Uterus (tissue), 2 donors: Measurements from ENCODE around the gene COL4A2.

Source experiments
- CTCF ChIP-seq, 4 experiments: fragments of 200-600 bp in 2 of 4; fragments of 450-650 bp in 2 of 4; sonication (generic) in 2 of 4; IDR thresholded peaks; one replicate each; pipeline ENCODE4 v1.5.1; 2016 to 2019; ENCODE audit warnings: antibody characterized with exemption in 4 of 4, mild to moderate bottlenecking in 2 of 4, moderate library complexity in 1 of 4
- POLR2A ChIP-seq, 2 donors: fragments of 450-650 bp; IDR thresholded peaks; one replicate each; pipeline ENCODE4 v1.6.1; 2016; ENCODE audit warnings: antibody characterized with exemption in 2 of 2, mild to moderate bottlenecking in 1 of 2, moderate library complexity in 1 of 2

GRCh38 chr13:110390567-110390966, 83.5 kb downstream of the COL4A2 start:
- TF ChIP-seq CTCF (IDR thresholded peaks at IDR 0.05) (no peak), POLR2A (IDR thresholded peaks at IDR 0.05) (no peak)
